Measurements from ENCODE around the gene KIF13A.
"Not testable (repeated sequence)": the region's sequence is repeated elsewhere in the genome, so short reads cannot be mapped to it uniquely, and the experiment has no call there.

KIF13A gene

DNA sequence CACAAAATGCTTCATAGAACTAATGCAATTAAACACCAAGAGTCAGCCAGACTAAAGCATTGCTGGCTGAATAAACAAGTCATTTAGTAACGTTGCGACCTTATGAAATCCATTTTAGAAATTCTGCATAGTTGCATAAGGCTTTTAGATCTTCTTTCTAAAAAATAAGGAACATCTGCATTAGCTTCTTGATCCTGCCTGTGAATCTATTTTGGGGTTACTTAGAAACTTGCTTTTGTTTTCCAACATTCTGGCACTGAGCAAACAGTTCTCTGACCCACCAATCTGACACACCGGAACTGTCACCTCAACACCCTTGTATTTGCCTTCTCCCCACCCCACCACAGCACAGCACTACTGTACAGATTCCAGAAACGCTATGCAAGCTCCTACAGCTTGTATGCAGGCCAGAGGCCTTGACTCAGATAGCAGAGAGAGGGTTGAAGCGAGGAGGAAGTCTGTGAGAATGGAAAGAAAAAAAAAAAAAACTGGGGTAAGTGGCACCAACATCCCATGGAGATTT is 55.0 kb downstream of the KIF13A start:
- no peak for DNase-seq (ENCODE audit: low read depth)

- DNase-seq (ENCODE audit: low read depth) = no peak
Measured at GRCh38 chr6:17931227-17931626, 56.2 kb downstream of the KIF13A start.

- DNase-seq (ENCODE audit: low read depth) = no peak
Measured at GRCh38 chr6:17930321-17930993, 57.0 kb downstream of the KIF13A start.

DNA sequence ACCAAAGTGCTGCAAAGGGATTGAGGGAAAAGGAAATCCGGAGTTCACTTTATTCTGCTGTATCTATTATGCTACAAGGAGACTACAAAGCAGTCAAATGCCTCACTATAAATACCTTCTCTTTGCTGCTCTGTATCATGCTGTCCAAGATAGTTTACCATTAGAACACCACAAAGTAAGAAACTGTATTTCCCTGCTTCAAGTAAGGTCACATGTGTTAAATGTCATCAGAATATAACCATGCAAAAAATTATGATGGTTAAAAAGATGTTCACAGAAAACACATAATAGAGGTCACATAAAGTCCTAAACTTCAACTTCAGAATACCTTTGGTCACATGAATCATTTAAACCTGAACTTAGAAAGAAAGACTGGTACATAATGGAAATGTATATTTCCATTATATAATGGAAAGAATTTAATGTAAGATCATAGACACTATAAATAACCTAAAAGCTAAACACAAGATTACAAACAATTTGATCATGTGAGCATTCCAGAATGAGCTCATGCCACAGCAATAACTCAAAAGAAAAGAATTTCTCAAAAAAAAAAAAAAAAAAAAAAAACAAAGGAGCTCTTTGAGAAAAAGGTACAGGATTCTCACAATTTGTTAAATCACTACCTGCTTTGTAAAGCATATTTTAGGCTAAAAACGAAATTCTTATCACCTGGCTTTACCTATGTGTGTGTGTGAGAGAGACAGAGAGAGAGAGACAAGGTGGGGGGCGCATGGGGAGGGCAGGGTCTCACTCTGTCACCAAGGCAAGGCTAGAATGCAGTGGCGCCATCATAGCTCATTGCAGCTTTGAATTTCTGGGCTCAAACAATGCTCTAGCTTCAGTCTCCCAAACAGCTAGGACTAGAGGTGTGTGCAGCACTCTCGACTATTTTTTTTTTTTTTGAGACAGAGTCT is 58.7 kb downstream of the KIF13A start:
- DNase-seq (ENCODE audit: low read depth) = no peak

DNA sequence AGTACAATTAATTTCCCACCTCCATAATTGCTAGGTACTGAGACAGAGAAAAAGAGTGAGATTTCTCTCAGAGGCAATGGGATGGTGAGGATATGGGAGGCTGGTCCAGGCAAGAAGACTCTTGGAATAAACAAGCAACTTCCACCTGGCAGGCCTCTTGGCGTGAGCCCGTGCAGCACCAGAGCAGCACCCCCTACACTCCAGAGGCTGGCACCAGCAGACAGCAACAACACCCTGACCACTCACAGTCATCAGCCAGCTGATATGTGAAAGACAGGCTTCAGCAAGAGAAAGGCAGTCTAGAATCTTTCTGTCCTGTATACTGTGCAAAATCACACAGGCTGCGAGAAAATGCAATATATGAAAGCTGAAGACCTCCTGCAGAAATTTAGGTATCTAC is 59.7 kb downstream of the KIF13A start:
- DNase-seq (ENCODE audit: low read depth) = no peak

GRCh38 chr6:17923401-17923863 is 64.0 kb downstream of the KIF13A start:
- no peak for DNase-seq (ENCODE audit: low read depth)

DNA sequence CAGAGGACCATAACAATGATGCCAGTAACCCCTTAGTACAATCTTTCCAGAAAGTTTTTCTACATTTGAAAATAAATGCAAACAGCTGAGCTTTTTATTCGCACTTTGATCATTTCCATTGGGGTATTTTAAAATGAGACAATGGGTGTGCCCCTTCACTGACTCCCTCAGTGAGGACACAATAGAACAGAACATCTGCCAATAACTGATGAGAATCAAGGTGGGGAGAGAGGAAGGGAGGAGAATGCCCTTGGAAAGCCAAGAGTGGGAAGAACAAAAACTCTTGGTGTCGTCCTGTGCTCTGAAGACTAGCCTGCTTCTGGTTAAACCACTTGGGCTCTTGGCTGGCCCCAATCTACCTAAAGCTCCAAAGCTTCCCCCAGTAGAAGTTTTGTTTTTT is 66.0 kb downstream of the KIF13A start:
- DNase-seq (ENCODE audit: low read depth) = no peak

DNA sequence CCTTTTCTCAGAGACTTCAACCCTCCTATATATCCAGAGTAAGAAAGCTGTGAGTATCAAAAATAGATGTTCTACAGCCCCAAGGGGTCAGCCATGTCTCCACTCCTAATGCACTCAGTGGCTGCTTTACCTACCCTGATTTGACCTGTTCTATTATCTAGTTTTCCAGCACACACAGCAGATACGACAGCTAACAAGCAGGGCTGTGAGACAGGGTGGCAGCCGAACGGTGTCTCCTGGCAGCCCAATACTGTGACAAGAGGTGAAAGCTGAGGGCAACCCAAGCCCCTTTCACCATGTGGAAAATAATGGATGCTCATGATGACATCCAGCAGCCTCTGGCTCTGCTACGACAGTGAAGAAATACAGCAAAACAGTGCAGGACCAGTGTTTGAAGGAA is 67.9 kb downstream of the KIF13A start:
- no peak for DNase-seq (ENCODE audit: low read depth)

GRCh38 chr6:17917837-17918763 is 69.3 kb downstream of the KIF13A start:
- no peak for DNase-seq (ENCODE audit: low read depth)

DNA sequence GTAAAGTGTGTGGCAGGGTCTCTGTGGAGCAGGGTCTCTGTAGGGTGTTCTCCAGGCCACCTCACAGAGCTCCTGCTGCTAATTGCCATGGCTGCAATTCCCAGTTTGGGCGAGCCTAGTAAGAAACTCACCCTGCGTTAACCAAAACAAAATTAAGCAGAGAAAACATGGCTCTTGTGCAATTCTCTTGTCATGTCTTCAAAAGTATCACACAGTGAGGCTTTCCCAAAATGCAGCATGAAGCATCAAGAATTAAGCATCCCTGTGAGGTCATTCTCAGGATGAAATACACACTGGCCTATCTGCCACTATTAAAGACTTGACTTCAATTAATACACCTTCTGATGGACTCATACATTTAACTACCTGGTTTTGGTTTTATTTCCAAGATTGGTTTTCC is 72.8 kb downstream of the KIF13A start:
- DNase-seq (ENCODE audit: low read depth) = no peak

DNA sequence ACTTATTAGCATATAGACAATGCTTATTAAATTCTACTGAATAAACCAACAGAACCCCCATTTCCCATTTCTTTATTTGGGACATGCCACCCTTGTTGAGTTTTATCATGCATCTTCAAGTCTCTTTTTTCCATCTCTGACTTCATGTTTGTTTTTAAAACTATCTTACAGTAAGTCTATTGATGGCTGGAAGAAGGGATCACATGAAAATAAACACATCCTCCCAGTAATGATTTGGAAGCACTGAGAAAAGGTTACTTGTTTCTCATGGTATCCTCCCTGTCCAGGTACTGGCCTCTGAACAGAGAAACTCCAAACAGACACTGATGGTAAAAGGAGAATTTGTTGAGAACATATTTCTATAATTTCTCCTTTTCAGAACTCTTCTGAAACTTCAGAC is 74.9 kb downstream of the KIF13A start:
- no peak for DNase-seq (ENCODE audit: low read depth)

DNA sequence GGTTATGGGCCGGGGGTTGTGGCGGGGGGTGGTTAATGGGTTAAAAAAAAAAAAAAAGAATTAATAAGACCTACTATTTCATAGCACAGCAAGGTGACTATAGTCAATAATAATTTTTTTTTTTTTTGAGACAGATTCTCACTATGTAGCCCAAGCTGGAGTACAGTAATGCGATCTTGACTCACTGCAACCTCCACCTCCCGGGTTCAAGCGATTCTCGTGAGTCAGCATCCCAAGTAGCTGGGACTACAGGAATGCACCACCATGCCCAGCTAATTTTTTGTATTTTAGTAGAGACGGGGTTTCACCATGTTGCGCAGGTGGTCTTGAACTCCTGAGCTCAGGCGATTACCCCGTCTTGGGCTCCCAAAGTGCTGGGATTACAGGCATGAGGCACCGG is 75.8 kb downstream of the KIF13A start:
- DNase-seq (ENCODE audit: low read depth) = not testable (repeated sequence)

DNA sequence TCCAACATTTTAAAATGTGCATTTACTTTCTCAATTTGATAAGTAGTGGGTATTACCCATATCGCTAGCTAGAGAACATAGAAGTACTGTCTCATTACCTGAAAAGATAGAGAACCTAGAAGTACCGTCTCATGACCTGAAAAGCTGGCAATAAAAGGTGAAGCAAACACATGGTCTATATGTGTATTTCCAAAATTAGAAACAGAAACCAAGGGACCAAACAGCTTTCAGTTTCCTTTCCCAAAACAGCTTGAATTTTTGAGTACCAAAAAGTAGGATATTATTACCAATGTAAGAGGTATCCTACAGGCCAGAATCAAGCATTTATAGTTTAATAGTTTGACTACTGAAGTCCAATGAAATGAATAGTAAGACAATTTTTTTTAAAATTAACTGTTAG is 77.2 kb downstream of the KIF13A start:
- no peak for DNase-seq (ENCODE audit: low read depth)

DNA sequence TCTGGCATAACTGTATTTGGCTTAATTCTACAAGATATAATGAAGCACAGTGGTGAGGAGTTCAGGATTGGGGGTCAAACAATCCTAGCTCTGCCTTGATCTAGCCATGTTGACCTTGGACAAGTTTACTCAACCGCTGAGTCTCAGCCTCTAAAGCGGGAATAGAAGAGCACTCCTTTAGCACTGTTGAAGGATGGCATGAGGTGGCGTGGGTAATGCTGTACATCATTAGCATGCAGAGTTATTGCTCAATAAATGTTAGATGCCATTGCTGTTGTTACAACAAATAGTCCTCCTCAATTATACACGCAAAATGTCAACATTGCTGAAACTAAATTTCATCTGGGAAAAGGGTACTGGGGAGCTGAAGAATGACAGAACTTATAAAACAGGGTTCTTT is 78.6 kb downstream of the KIF13A start:
- DNase-seq (ENCODE audit: low read depth) = no peak

- no peak for DNase-seq (ENCODE audit: low read depth)
Measured at GRCh38 chr6:17907406-17908229, 79.8 kb downstream of the KIF13A start.

- DNase-seq (ENCODE audit: low read depth) = no peak
Measured at GRCh38 chr6:17905611-17906592, 81.5 kb downstream of the KIF13A start.

GRCh38 chr6:17904491-17905120 is 82.8 kb downstream of the KIF13A start:
- DNase-seq (ENCODE audit: low read depth) = no peak

DNA sequence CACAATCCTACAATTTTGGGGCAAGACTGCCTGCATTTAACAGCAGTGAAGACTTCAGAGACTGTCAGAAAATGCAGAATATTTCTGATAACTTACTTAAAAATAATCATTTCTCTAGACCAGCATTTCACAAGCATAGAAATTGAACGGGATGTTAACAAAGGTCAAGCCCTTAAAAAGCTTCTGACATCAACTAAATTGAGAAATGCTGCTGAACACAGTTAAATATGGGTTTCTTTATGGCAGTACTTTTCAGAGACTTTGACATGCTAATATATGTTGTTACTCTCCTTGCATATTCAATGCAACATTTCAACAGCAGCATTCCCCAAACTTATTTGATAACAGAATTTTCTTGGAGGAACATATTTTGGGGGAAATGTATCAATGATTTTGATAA is 84.5 kb downstream of the KIF13A start:
- no peak for DNase-seq (ENCODE audit: low read depth)

- DNase-seq (ENCODE audit: low read depth) = no peak
Measured at GRCh38 chr6:17901493-17901892, 85.9 kb downstream of the KIF13A start.
